ENCODE measurements around the gene RNASE1.
"Not testable (repeated sequence)": the region's sequence is repeated elsewhere in the genome, so short reads cannot be mapped to it uniquely, and the experiment has no call there.

RNASE1 gene

GRCh38 chr14:20820063-20820904, 17.6 kb upstream of the RNASE1 start:
- Histone ChIP-seq H3K27me3 (ENCODE audit: low read length) (no peaks in the 10 kb centered on the region), H3K9ac (ENCODE audit: low read length) (no peak overlapping the region), H3K9me2 (replicated peaks; ENCODE audit: insufficient read depth, low read length) (no peaks in the 10 kb centered on the region), H4K20me1 (ENCODE audit: low read depth, low read length) (no peaks in the 10 kb centered on the region), H3K36me3 (ENCODE audit: low read length) (no peaks in the 10 kb centered on the region), H3K4me2 (ENCODE audit: low read depth, low read length, poor library complexity, severe bottlenecking) (peak overlapping the region; percentile 15), H3K4me3 (ENCODE audit: insufficient read depth, low read length, poor library complexity, severe bottlenecking) (no peak overlapping the region), H3K79me2 (ENCODE audit: insufficient read depth, low read length) (no peaks in the 10 kb centered on the region), H3K27ac (ENCODE audit: low read depth, low read length) (peak overlapping the region; percentile 36; the same call in 1 of the 2 replicates), H3K9me3 (ENCODE audit: insufficient read depth, low read length) (no peaks in the 10 kb centered on the region), H2AFZ (ENCODE audit: low read depth, low read length, severe bottlenecking) (peak overlapping the region; percentile 39), H3F3A (ENCODE audit: insufficient read depth) (no peaks in the 10 kb centered on the region)
- TF ChIP-seq CTCF (IDR thresholded peaks at IDR 0.05; ENCODE audit: insufficient read depth, low read length, poor library complexity, severe bottlenecking) (no peak), EZH2phosphoT487 (conservative IDR thresholded peaks at IDR 0.05; ENCODE audit: low read length) (no peak)

- Histone ChIP-seq H3K4me2 (ENCODE audit: low read depth, low read length, poor library complexity, severe bottlenecking) (no peak overlapping the region), H3K27me3 (ENCODE audit: low read length) (no peaks in the 10 kb centered on the region), H3K79me2 (ENCODE audit: insufficient read depth, low read length) (no peaks in the 10 kb centered on the region), H3K36me3 (ENCODE audit: low read length) (no peaks in the 10 kb centered on the region), H3F3A (ENCODE audit: insufficient read depth) (no peaks in the 10 kb centered on the region), H4K20me1 (ENCODE audit: low read depth, low read length) (no peaks in the 10 kb centered on the region), H3K9me3 (ENCODE audit: insufficient read depth, low read length) (no peaks in the 10 kb centered on the region), H3K4me3 (ENCODE audit: insufficient read depth, low read length, poor library complexity, severe bottlenecking) (no peak overlapping the region), H2AFZ (ENCODE audit: low read depth, low read length, severe bottlenecking) (no peak overlapping the region), H3K9ac (ENCODE audit: low read length) (no peak overlapping the region), H3K27ac (ENCODE audit: low read depth, low read length) (no peak overlapping the region), H3K9me2 (replicated peaks; ENCODE audit: insufficient read depth, low read length) (no peaks in the 10 kb centered on the region)
- no peak for TF ChIP-seq CTCF (IDR thresholded peaks at IDR 0.05; ENCODE audit: insufficient read depth, low read length, poor library complexity, severe bottlenecking)
- no peak for TF ChIP-seq EZH2phosphoT487 (conservative IDR thresholded peaks at IDR 0.05; ENCODE audit: low read length)
Measured at GRCh38 chr14:20818861-20819260, 16.2 kb upstream of the RNASE1 start.

- H2AFZ ChIP-seq (ENCODE audit: low read depth, low read length, severe bottlenecking); H3K27ac ChIP-seq (ENCODE audit: low read depth, low read length); H3K4me3 ChIP-seq (ENCODE audit: insufficient read depth, low read length, poor library complexity, severe bottlenecking); H3K9ac ChIP-seq (ENCODE audit: low read length); H3K27me3 ChIP-seq (ENCODE audit: low read length); H3K4me2 ChIP-seq (ENCODE audit: low read depth, low read length, poor library complexity, severe bottlenecking); H3F3A ChIP-seq (ENCODE audit: insufficient read depth); H4K20me1 ChIP-seq (ENCODE audit: low read depth, low read length); H3K9me3 ChIP-seq (ENCODE audit: insufficient read depth, low read length); H3K79me2 ChIP-seq (ENCODE audit: insufficient read depth, low read length); H3K36me3 ChIP-seq (ENCODE audit: low read length); H3K9me2 ChIP-seq (replicated peaks; ENCODE audit: insufficient read depth, low read length): not testable (repeated sequence)
Measured at GRCh38 chr14:20815946-20816345, 13.3 kb upstream of the RNASE1 start.
